ENCODE measurements around the gene WWOX.

WWOX gene

DNA sequence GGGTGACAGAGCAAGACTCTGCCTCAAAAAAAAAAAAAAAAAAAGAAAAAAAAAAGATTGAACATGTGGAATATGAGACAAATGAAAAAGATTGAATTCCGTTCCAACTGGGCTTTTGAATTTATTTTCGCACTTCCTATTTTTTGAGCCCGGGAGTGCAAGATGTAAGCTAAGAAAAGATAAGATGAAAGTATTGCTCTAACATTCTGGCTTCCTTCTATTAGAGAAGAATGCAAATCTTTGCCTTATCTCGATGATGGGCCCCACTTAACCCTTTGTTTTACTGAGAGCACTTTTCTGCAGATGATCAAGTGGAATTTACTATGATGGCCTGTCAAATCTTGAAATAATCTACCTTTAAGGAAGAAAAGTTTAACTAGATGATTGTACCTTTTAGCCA is 96.3 kb downstream of the WWOX start:
- no peak for DNase-seq (ENCODE audit: low spot score)

DNA sequence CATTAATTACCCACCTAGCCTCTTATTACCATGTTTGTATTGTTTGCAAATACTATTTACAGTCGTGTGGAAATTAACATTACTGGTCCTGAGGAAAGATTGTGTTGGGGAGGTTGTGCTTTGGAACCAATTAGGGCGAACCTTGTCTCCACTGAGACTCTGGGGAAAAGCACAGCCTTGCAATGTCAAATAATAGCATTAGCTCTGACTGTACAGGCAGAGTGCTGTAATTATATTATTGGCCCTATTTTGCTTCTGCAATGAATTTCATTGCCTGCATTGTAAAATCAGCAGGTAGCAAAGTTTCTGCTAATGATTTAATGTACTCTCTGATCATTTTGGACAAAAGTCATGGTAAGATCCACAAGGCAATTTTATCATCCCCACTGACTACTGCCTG is 97.0 kb downstream of the WWOX start:
- DNase-seq (ENCODE audit: low spot score): no peak

DNA sequence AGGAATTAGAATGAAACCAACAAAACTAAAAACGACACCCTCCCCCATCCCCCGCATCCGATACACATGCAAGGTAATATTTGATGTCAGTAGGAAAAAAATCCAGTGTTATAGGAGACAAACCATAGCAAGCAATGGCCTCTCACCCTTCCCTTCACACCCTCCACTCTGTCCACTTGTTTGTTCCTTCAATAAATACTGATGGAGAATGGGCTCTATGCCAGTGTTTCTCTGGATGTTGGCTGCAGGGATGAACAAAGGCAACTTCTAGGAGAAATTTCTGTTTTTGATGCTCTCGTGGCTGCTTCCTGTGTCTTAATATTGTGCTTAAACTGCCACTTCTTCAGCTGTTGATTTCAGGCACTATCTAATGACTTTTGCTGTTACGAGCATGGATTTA is 98.8 kb downstream of the WWOX start:
- no peak for DNase-seq (ENCODE audit: low spot score)

DNA sequence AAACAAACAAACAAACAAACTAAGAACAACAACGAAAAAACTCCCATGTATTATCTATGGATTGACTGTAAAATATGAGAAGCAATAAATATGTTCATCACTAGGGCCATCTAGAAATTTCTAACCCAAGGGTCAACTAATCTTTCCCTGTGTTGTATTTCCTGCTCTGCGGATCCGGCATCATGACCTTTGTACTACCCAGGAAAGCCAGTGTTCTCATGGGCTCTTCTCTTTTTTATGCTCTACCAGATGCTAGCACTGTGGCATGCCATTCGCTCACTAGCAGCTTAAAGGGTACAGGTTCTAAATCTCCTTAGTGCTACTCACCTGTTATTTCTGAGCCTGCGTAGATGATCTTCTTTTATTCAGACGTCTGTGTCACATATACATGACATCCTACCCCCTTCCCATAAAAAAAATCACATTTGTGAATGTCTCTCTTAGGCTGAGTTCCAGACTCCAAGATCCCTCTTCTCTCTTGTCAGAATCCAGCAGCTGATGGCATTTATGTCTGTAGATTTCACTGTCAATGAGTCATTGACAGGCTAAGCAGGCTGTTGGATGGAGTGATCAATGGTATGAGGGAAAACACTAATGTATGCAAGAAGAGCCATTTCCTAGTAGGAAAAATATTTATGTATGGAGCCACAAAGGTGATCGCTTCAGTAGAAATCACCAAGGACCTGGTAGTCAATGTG is 100.0 kb downstream of the WWOX start:
- no peak for DNase-seq (ENCODE audit: low spot score)

DNA sequence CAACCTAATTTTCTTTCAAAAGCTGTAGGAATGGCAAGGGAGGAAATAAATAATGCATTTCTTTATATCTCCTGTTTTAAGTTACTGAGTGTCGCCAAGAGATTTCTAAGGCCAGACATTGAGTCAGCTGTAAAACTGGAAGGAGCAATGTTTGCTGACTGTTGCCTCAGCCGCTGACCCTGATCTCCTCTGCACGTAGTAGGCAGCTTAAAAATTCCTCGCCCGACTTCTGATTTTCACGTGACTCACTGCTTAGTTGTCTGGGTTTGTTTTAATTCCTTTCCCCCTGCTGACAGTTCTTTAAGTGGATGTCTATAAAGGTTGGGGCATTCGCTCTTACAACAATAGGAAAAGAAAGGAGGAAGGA is 100.6 kb downstream of the WWOX start:
- no peak for DNase-seq (ENCODE audit: low spot score)

DNA sequence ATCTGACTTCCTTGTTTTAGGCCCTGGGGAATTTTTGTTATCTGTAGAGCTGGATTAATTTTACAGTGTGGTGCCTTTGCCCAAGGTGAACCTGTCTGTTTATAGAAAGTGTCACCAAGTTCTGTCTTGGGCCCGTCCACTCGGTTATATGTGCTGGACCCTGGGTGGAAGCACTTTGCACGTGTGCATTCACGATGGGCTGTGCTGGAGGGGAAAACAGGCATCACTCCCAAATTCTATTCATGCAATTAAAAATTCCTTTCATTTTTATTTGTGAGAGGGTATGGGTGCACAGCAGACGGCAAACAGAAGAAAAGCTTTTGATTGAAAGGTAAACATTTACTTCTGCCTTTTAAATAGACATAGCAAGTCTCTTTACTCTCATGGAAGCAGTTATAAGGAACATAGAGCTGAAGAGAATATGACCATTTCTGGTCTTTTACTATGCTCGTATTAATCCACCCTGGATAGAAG is 101.2 kb downstream of the WWOX start:
- no peak for DNase-seq (ENCODE audit: low spot score)

DNA sequence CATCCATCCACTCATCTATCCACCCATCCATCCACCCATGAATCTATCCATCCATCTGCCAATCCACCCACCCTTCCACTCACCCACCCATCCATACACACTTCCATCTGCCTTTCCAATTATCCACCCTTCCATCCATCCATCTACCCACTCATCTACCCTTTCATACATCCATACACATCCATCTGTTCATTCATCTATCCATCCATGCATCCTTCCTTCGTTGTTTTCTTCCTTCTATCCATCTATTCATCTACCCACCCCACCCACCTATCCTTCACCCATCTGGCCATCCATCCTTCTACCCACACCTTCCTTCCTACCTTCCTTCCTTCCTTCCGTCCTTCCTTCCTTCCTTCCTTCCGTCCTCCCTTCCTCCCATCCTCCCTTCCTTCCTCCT is 106.1 kb downstream of the WWOX start:
- no peak for DNase-seq (ENCODE audit: low spot score)

DNA sequence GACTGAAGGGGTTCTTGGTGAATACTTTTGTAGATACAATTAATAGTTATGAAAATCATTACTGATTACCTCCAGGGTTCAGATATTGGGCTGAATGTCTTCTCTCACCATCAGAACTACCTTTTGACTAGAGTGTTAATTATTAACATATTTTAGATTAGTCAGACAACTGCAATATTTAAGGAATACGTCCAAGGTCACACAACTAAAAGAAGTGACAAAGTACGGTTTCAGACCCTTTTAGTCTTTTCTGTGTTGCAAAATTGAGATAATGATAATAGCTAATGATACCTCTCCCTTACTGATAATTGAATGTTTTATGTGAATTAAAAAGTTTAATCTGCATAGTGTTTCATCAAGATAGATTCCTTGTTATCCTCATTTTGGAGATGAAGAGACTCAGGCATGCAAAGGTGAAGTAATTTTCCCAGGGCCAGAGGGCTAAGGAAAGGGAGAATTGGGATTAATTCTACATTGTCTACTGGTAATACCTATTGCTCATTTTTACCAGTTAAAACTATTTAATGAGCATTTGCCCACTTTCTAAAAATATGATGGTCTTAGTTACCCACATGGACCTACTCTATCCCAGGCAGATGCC is 107.3 kb downstream of the WWOX start:
- DNase-seq (ENCODE audit: low spot score): no peak

DNA sequence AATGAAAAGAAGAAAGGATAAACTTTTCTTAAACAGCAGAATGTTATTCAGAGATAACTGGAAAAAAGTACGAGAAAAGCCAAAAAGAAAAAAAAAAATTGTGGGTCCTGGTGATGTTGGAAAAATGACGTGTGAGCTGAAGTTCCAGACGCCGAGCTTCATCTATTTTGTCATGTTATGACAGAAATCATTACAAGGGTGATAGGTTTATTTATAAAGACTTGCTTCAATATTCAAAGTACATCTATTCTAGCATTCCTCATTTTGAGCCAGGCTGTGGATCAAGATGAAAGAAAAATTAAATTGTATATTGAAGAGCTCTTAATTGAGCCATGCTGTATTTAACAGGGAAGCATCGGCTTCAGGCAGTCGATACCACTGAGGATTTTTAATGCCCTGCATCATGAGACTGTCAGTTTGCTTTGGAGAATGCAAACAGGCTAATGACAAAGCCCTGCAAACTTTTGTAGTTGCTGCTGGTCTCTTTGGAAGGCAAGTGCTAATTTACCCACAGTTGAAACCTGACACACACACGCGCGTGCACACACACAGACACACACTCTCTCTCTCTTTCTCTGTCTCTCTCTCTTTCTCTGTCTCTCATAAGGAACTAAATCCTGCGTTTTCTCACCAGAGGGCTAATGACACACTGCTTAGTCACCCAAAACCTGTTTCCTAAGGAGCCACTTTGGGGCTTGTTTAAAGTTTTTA is 110.7 kb downstream of the WWOX start:
- no peak for DNase-seq (ENCODE audit: low spot score)

DNA sequence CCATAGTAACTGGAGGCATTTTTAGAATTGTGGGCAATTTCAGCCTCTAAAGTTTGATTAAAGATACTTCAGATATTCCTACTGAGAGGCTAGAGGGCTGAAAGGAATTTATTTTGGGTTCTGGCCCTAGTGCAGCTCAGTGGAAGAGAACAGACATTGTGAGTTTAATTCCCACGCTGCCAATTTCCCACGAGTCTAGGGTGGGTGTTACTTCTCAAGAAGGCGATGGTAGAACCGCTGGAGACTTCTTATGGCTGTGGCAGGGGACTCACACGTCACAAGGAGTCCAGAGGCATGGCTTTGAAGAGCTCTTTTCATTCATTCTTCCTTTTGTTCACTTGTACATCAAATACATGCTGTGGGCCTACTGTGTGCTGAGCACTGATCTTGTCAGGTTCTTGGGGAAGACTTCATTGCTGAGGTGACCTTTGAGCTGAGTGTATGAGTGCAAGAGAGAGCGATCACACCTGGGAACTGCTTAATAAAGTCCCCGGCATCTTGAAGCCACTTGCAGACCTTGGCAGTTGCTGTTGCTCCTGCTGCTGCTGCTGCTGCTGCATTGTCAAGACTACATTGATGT is 111.7 kb downstream of the WWOX start:
- DNase-seq (ENCODE audit: low spot score): no peak

DNA sequence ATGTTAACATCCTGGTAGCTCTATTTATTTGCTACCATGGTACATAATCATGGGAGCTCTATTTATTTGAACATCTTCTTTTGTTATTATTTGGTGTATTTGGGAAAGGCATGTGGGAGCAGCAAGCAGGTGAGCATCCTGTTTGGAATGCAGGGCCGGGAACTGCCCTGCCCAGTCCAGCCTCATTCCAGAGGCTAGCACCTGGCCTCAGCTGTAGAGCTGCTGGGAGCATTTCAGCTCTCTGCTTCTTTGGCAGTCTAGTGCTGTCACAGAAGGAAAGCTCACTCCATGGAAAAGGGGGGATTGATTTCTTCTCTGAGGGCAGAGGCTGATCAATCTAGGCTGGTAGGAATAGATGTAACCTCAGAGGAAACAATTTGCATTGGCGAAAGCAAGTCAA is 112.5 kb downstream of the WWOX start:
- no peak for DNase-seq (ENCODE audit: low spot score)

DNA sequence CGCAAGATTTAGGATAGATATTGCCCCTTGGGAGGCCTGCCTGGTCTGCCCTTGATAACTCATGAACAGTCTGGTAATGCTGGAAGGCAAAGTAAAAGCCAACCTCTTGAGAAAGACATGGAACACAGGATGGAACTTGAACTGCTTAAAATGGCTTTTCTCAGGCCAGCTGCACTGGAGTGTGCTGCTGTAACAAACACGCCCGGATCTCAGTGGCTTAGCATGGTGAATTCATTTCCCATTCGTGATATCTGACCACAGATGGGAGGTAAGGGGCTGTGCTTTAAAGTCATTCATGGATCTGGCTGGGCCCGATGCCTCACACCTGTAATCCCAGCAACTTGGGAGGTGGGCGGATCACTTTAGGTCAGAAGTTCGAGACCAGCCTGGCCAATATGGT is 113.2 kb downstream of the WWOX start:
- no peak for DNase-seq (ENCODE audit: low spot score)

DNA sequence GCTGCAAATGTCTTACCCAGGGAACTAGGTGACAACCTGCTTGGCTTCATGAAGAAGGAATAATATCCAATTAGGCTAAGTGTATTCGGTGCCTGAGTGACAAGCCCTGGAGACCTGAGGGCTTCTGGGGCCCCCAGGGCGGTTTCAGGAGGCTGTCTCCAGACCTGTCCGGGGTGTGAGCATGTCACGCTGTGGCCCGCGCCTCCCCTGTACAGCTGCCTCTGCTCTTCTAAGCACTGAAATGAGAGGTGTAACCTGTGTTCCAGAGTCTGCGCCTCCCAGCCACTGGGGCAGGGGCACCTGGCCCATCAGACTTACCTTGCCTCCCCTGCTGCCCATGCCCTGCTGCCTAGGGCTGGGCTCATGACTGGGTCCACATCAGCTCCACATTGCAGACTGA is 114.3 kb downstream of the WWOX start:
- no peak for DNase-seq (ENCODE audit: low spot score)

DNA sequence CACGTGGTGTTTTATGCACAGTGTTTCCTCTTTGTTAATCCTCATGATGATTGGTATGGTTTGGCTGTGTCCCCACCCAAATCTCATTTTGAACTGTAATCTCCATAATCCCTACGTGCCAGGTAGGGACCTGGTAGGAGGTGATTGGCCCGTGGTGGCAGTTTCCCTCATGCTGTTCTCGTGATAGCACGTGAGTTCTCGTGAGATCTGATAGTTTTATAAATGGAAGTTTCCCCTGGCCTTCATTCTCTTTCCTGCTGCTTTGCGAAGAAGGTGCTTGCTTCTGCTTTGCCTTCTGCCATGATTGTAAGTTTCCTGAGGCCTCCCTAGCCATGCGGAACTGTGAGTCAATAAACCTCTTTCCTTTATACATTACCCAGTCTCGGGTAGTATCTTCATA is 115.8 kb downstream of the WWOX start:
- no peak for DNase-seq (ENCODE audit: low spot score)

DNA sequence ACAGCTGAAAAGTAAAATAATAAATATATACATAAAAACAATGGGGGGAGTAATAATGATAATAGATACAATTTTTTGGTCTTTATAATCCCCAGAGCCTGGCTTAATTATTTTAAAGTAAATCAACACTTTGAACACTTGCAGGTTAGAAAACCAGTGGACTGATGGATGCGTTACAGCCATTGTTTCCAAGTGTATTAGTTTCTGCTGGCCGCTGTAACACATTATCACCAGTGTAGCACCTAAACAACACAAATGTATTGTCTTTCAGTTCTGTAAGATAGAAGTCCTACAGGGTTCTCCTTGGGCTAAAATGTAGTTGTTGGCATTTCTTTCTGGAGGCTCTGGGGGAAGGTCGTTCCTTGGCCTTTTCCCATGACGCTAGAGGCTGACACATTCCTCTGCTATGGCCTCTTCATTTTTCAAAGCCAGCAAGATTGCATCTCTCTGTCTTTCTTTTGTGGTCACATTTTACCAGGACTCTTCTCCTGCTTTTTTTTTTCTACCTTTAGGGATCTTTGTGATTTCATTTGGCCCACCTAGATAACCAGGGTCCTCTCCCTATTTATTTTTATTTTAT is 116.8 kb downstream of the WWOX start:
- DNase-seq (ENCODE audit: low spot score): no peak

DNA sequence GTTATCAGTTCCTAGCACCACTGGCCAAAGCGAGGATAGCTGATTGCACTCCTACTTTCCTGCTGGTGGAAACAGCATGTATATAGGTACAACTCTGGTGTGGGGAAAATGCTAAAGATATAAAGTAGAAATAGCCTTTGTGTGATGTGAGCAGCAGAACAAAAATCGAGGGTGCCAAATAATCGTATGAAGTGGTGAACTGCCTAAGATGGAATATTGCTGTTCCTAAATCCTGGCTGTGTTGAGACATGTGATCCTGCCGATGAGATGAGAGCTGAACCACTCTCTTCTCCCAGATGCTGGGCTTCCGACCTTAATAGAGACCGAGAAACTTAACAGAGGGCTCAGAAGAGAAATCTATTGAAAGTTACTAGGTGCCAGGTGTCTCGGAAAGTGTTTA is 117.8 kb downstream of the WWOX start:
- DNase-seq (ENCODE audit: low spot score): no peak

DNA sequence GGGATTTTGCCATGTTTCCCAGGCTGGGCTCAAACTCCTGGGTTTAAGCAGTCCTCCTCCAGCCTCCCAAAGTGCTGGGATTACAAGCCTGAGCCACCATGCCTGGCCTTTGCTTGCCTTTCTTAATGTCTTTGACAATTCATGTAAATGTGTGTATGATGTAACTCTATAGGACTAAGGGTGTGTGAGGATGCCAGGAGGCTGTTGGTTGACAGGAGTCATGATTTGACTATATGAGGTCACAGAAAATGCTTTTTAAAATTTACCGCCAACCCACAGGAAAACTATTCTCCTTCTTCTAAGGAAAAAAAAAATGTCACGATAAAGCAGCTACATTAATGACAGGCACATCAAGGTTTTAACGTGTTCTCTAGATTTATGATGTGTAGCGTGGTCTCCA is 118.8 kb downstream of the WWOX start:
- no peak for DNase-seq (ENCODE audit: low spot score)

DNA sequence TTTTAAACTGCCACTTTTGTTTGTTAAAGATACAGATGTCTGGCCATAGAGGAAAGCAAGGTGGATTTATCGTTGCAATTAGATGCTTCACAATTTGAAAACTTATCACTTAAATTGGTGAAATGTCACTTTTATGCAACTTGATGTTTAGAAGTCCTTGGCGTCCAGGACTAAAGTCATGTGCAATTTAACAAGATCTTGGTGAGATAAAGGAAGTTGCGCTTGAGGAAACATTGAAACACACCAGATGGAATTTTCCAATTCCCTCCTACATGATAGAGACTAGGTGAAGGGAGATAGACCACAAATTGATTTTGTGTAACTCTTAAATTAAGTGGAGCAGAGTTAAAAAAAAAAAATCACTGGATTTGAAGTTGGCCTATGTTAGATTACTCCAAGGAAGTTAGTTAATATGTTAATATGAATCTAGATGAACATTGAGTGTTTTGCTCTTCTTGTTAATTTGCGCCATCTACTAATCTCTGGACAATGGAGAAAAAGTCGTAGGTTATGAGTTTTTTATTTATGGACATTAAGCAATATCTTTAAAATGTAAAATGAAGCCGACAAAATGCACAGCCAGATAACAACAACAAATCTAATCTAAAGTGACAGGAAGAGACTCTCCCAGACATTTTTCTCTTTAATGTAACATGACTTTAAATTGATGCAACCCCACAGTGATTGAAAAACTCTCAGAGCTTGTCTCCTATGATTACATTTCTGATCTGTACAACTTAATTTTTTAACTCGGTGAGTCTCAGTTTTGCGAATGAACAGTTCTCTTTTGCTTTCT is 119.6 kb downstream of the WWOX start:
- no peak for DNase-seq (ENCODE audit: low spot score)

DNA sequence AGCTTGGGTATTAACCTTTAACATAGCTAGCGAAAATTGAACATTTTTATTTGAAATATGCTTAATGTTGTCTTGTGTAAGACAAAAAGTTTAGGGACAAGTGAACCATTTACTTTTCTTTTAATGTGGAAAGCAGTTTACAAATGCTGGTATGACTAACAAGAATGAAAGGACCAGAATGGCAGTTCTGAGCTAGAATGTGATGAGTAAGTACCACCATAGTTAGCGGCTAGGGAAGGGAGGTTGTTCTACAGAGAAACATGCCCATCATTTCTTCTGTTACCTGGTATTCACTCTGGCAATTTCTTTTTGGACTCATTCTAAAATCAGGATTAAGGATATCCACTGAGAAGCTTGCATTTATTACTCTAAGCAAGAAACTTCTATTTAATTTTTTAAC is 121.1 kb downstream of the WWOX start:
- no peak for DNase-seq (ENCODE audit: low spot score)

DNA sequence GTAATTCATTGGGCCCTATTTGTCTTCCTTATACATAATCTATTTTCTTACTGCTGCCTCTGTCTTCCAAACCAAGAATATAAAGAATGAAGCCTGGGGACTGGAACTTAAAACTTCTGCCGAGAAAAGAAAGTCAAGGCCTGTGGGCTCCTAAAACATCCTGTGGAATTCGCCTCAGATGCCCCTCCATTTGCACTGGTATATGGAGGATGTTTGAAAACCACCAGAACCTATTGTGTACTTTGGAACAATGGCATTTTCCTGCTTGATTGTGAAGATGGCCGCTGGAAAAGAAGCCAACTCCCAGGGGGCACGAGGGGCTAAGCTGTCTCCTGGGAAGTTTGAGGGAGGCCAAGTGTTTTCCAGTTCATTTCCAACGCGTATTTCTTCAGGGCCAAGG is 122.4 kb downstream of the WWOX start:
- no peak for DNase-seq (ENCODE audit: low spot score)

DNA sequence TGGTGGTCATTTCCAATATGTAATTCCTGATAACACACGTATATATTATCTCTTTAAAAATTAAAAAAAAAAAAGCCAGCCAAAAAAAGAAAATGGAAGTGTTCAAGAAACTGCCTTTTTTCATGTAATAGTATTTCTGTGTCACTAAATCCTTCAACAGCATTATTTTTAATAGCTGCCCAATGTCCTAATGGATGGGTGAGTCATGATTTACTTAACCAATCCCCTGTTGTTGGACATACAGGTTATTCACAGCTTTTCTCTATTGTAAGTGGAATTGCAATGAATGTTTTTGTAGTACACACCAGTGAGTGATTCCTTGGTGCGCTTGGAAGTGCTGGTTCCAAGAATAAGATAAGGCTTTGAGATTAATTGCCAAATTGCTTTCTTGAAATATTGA is 124.9 kb downstream of the WWOX start:
- no peak for DNase-seq (ENCODE audit: low spot score)

DNA sequence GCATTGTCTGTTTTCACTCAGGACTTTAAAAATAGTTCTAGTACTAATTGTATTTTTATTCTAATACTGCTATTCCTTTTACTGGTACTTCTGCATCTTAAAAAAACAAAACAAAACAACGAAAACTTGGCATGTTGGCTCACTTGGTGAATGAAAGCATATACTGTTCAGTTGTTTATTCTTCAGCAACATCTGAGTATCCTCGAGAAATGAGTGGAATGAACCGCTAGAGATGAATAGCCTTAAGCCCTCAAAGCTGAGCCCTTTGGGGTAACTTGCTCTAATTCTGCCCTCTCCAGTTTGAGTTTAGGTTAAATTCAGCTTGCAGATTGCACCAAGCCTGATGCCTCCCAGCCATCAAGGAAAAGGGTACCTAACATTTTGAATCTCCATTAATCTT is 126.5 kb downstream of the WWOX start:
- no peak for DNase-seq (ENCODE audit: low spot score)

Measured in hematopoietic multipotent progenitor cell treated with erythropoietin and hydrocortisone succinate and interleukin-3 and kit ligand, for 15 days (in vitro differentiated cells).